Ovary (tissue), 3 donors: ENCODE measurements around the gene DERL2.
"Not testable (repeated sequence)": the region's sequence is repeated elsewhere in the genome, so short reads cannot be mapped to it uniquely, and the experiment has no call there.

ENCODE experiments used
- EP300 ChIP-seq: sonication (generic); formaldehyde crosslinking; IDR thresholded peaks from one replicate; pipeline ENCODE4 v1.6.1; 2017; ENCODE audit warnings: antibody characterized with exemption
- POLR2A ChIP-seq: fragments of 450-650 bp; IDR thresholded peaks from one replicate; pipeline ENCODE4 v1.6.1; 2017; ENCODE audit warnings: antibody characterized with exemption, mild to moderate bottlenecking, moderate library complexity
- TF ChIP-seq, protein P1 (sequence below), 3 donors: fragments of 450-650 bp in 2 of 3; fragments of 200-600 bp in 1 of 3; IDR thresholded peaks; one replicate each; pipeline versions ENCODE4 v1.5.1 to v1.8.0; 2016 to 2022; ENCODE audit warnings: antibody characterized with exemption in 3 of 3, mild to moderate bottlenecking in 1 of 3
- donor health status: DM: no; HTN: no; CAD: no.

DNA sequence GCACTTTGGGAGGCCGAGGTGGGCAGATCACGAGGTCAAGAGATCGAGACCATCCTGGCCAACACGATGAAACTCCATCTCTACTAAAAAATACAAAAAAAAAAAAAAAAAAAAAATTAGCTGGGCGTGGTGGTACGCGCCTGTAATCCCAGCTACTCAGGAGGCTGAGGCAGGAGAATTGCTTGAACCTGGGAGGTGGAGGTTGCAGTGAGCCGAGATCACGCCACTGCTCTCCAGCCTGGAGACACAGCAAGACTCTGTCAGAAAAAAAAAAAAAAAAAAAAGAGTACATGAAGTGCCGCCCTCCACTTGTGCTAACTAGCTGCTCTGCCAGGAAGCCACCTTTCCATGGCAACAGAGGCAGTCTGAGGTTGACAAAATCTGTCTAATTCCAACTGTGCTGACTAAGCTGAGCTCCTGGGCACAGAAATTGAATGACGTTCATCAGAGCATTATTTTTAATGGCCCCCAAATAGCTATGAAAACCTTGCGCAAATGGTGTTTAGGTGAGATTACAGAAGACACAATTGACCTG is 50.1 kb downstream of the DERL2 start:
- TF ChIP-seq POLR2A, EP300: not testable (repeated sequence)
- TF ChIP-seq, protein P1, sequence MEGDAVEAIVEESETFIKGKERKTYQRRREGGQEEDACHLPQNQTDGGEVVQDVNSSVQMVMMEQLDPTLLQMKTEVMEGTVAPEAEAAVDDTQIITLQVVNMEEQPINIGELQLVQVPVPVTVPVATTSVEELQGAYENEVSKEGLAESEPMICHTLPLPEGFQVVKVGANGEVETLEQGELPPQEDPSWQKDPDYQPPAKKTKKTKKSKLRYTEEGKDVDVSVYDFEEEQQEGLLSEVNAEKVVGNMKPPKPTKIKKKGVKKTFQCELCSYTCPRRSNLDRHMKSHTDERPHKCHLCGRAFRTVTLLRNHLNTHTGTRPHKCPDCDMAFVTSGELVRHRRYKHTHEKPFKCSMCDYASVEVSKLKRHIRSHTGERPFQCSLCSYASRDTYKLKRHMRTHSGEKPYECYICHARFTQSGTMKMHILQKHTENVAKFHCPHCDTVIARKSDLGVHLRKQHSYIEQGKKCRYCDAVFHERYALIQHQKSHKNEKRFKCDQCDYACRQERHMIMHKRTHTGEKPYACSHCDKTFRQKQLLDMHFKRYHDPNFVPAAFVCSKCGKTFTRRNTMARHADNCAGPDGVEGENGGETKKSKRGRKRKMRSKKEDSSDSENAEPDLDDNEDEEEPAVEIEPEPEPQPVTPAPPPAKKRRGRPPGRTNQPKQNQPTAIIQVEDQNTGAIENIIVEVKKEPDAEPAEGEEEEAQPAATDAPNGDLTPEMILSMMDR (IDR thresholded peaks at IDR 0.05): not testable (repeated sequence)
